GM10248 (cell line): Measurements from ENCODE around the gene SLC22A15.
"Not testable (repeated sequence)": the region's sequence is repeated elsewhere in the genome, so short reads cannot be mapped to it uniquely, and the experiment has no call there.

Source experiments
- CTCF ChIA-PET: fragments of 300-600 bp; sonication (Branson Sonifier 250); formaldehyde crosslinking; extraction: SDS; loops from one replicate; lab custom pipeline; 2021; ENCODE audit warnings: antibody characterized with exemption; lab: Yijun Ruan, JAX
- POLR2A ChIA-PET: fragments of 350-650 bp; sonication (Branson Sonifier 250); formaldehyde crosslinking; extraction: SDS; loops from one replicate; lab custom pipeline; 2020; ENCODE audit warnings: antibody characterized with exemption; lab: Yijun Ruan, JAX
- DNase-seq: peaks from one replicate; pipeline ENCODE4 v3.0.0; 2012; ENCODE audit errors: extremely low spot score
- CTCF ChIP-seq: IDR thresholded peaks from 2 replicates; pipeline ENCODE4 v1.5.1; 2012; ENCODE audit warnings: mild to moderate bottlenecking, low read depth; ENCODE audit errors: extremely low read depth, missing control alignments, control extremely low read depth

The SLC22A15 gene

GRCh38 chr1:115988953-115989352 is 12.6 kb downstream of the SLC22A15 start:
- ChIA-PET POLR2A (no interaction called here), CTCF (interaction anchor here (2.9 to 3.8 kb wide), 2 partner anchors 7 to 31 kb away, joined by 8 to 37 read pairs; no protein-coding TSS in a partner anchor)
- TF ChIP-seq CTCF, result no peak
- no peak for DNase-seq

- no peak for DNase-seq
- ChIA-PET POLR2A (no interaction called here), CTCF (interaction anchor here (1.5 to 3.8 kb wide), 3 partner anchors 8 to 30 kb away, joined by 5 to 37 read pairs (median 8); no protein-coding TSS in a partner anchor)
- no peak for TF ChIP-seq CTCF
Observed at GRCh38 chr1:115989699-115990098, 13.4 kb downstream of the SLC22A15 start.

GRCh38 chr1:115991909-115992308 is 15.6 kb downstream of the SLC22A15 start:
- no peak for TF ChIP-seq CTCF
- ChIA-PET CTCF (interaction anchor here (1.4 to 3.8 kb wide), 2 partner anchors 10 to 14 kb away, joined by 7 to 37 read pairs; no protein-coding TSS in a partner anchor), POLR2A (no interaction called here)
- DNase-seq, result no peak

GRCh38 chr1:115997921-115998320 is 21.6 kb downstream of the SLC22A15 start:
- CTCF ChIA-PET, result interaction anchor here (1.6 kb wide), 1 partner anchor 10 kb away, joined by 5 read pairs; no protein-coding TSS in a partner anchor
- POLR2A ChIA-PET, DNase-seq: not testable (repeated sequence)

DNA sequence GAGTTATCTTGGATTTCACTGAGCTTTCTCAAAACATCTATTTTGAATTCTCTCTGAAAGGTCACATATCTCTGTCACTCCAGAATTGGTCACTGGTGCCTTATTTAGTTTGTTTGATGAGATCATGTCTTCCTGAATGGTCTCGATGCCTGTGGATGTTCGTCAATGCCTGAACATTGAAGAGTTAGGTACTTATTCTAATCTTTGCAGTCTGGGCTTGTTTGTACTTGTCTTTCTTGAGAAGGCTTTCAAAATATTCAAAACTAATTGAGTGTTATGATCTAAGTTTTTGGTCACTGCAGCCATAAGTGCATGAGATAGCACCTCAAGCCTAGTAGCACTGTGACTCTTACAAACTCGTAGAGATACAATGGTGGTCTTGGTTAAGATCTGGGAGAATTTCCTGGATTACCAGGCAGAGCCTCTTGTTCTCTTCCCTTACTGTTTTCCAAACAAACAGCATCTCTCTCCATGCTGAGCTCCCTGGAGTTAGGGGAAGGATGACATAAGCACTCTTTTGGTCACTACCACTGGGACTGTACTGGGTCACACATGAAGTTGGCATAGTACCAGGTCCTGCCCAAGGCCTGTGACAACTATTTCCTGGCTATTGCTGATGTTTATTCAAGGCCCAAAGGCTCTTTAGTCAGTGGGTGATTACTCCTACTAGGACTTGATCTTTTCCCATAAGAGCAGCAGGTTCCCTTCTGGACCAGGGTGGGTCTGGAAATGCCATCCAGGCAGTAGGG is 25.6 kb downstream of the SLC22A15 start:
- POLR2A ChIA-PET, result no interaction called here
- CTCF ChIA-PET, result interaction anchor here (1.0 kb wide), 1 partner anchor 17 kb away, joined by 3 read pairs; no protein-coding TSS in a partner anchor
- TF ChIP-seq CTCF, result no peak
- DNase-seq, result no peak

DNA sequence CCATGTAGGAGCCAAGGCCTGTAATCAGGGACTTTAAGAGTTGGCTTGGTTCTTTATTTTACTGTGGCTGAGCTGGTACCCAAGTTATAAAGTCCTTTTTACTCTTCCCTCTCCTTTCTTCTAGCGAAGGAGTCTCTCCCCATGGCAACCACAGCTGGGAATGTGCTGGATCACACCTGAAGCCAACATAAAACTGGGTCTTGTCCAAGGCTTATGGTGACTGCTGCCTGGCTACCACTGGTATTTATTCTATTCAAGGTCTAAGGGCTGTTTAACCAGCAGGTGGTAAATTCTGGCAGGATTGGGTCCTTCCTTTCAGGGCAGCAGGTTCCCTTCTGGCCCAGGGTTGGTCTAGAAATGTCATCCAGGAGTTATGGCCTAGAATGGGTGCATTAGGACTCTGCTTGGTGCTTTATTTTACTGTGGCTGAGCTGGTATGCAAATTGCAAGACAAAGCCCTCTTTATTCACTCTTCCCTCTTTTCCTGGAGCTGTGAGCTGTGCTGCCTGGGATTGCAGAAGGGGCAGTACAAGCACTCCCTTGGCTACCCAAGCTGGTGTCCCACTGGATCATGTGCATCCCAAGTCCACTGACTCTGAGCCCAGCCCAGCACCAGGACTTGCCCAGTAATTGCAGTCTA is 26.6 kb downstream of the SLC22A15 start:
- TF ChIP-seq CTCF, result no peak
- ChIA-PET CTCF (interaction anchor here (1.3 to 2.0 kb wide), 5 partner anchors 11 to 195 kb away, joined by 3 to 7 read pairs (median 3); no protein-coding TSS in a partner anchor), POLR2A (no interaction called here)
- DNase-seq, result no peak
